Diencephalon (tissue), 1 donor: ENCODE results near the gene HSPD1. TPM values are rescaled to one million over a fixed set of nuclear protein-coding genes. Genes with fewer than 3 reads are reported as not detected.

Experiments
- small RNA-seq: library from RNA; depleted of rRNA; stranded (forward); fragments of <200 nt; gene quantifications from one replicate; pipeline ENCODE3, GENCODE V24; 2014
- total RNA-seq: library from RNA; depleted of rRNA; stranded (reverse); fragments of >200 nt; gene quantifications from one replicate; pipeline ENCODE4 v1.2.3, GENCODE V29; 2014

The HSPD1 gene
- total RNA-seq = 210 TPM

GRCh38 chr2:197499594-197500502 is at the start of gene HSPD1, which contains the start of gene HSPE1:
Gene HSPD1 (minus strand): TSS chr2:197499840. CDS start chr2:197498848, 992 bp downstream.
Gene HSPE1 (plus strand): TSS chr2:197500379. CDS start chr2:197500437, 58 bp downstream.

GRCh38 chr2:197515739-197516392 is 16.2 kb upstream of the HSPD1 start, which contains the start of gene MOB4:
Gene MOB4 (plus strand): TSS chr2:197516066. CDS start chr2:197516087, 21 bp downstream.

DNA sequence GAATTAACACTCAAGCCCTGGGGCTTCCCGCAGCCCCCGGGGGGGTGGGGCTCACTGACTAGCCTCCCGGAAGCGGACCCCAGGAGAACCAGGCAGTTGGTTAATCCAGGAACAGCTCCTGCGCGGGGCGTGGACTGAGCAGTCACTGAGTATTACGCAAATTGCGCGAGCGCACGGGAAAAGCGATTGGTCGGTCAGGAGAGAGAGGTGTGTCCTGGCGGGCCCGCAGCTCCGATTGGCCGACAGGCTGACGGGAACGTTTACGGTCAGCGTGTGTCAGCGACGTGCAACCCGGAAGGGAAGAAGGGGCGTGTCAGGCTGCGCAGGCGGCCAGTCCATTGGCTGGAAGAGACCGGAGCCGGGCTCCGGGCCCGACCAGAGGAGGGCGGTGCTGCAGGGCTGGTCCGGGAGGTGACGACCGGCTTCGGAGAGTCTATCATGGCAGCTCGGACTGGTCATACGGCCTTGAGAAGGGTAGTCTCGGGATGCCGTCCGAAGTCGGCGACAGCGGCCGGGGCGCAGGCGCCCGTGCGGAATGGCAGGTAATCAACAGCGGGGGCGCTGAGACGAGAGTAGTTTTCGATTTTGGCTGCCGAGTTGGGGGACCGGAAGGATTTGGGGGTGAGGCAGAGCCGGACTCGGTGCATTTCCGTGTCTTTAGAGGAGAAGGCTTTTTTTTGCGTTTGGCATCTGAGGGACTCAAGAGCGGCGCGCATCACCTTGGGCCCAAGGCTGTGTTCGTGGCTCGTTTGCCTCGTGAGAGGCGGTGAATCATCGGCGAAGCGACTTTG is 46.3 kb downstream of the HSPD1 start, which contains the start of gene COQ10B:
Gene COQ10B, plus strand, starts transcription at position 430 of the 791 bp plus-strand sequence. Its CDS starts 9 bp downstream, at position 439.

Small RNA genes lying within 50 kb of the gene (small RNA-seq; reads per million reads assigned to genes)
- not detected for gene AC020550.1
- not detected for gene RNU6-1029P

Other genes with a start within 250 kb of the HSPD1 start
- gene ANKRD44, start 189.1 kb downstream of the HSPD1 start, total RNA-seq = 78.2 TPM
- 227 TPM for gene SF3B1, start 64.8 kb downstream of the HSPD1 start, total RNA-seq
- gene COQ10B, start 46.3 kb downstream of the HSPD1 start, total RNA-seq = 40.1 TPM
- 93.7 TPM for gene HSPE1, start 539 bp upstream of the HSPD1 start, total RNA-seq
- 83.0 TPM for gene MOB4, start 16.2 kb upstream of the HSPD1 start, total RNA-seq
- gene RFTN2, start 175.7 kb upstream of the HSPD1 start, total RNA-seq = 52.6 TPM
- 9.9 TPM for gene MARS2, start 205.5 kb upstream of the HSPD1 start, total RNA-seq